ENCODE measurements around the gene DUSP2. TPM values are rescaled to one million over a fixed set of nuclear protein-coding genes. Genes with fewer than 3 reads are reported as not detected.
A peak's percentile ranks its signal among the peaks of the same experiment; 100 is the strongest.

DUSP2 gene
- total RNA-seq, 1 experiment from 2014 or later = 13.4 TPM

DNA sequence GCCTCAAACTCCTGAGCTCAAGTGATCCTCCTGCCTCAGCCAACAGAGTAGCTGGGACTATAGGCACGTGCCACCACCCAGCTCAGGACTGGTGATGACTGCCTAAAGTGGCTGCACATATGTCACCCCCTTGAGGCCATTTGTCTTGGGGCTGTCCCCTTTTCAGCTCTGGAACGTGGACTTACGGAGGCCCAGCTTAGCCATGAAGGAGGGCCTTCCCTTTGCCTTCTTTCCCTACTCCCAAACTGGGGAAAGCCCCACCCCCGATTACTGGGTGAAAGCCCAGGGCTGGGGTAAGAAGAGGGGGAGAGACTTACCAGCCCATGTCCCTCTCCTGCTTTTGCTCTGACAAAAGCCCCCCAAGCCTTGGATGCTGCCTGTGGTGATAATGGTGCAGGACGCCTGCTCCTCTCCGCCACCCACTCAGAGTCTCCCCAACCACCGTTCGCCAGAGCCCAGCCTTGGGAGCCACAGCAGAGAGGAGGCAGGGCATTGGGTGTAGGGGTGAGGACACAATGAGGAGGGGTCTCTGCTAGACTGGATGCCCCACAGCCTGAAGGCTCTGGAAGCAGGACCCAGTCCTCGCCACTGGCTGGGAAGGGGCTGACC, 2.5 kb upstream of the DUSP2 start:
- no peak overlapping the region for H3K27ac Mint-ChIP-seq (ENCODE audit: unreplicated experiment)
- no peaks in the 10 kb centered on the region for H3K9me3 Mint-ChIP-seq (ENCODE audit: unreplicated experiment)
- BruUV-seq (replicated peaks) = no TSS peak
- DNase-seq = peak in 1 of 2 experiments; percentile 25
- H3K36me3 Mint-ChIP-seq (ENCODE audit: insufficient read depth, unreplicated experiment) = peaks cover 16% of the 10 kb centered on the region
- ChIA-PET CTCF (interaction anchor here (1.4 to 1.7 kb wide), 2 partner anchors 9 to 27 kb away, joined by 4 to 7 read pairs; partner anchors contain the start of gene ASTL), POLR2A (no interaction called here)
- Histone ChIP-seq H3K36me3 (ENCODE audit: control insufficient read depth, insufficient read depth, low read length) (peaks cover 2% of the 10 kb centered on the region; the same call in 1 of the 2 replicates), H3K4me3 (ENCODE audit: low read depth, low read length) (no peak overlapping the region), H3K27me3 (replicated peaks; ENCODE audit: control insufficient read depth, insufficient read depth, low read length) (no peaks in the 10 kb centered on the region), H3K4me1 (peaks cover 14% of the 10 kb centered on the region), H3K9me3 (no peaks in the 10 kb centered on the region)
- no peak overlapping the region for H3K4me3 Mint-ChIP-seq (ENCODE audit: unreplicated experiment)
- intact Hi-C loops (cut with micrococcal nuclease; ENCODE audit: unreplicated experiment) = loop anchor here (5.0 kb wide), 1 partner anchor 40 kb away; no protein-coding TSS in a partner anchor
- TF ChIP-seq CTCF (IDR thresholded peaks at IDR 0.05; ENCODE audit: insufficient read depth in 1 of 2, low read depth in 1 of 2, low read length in 1 of 2, severe bottlenecking in 1 of 2, unreplicated experiment in 1 of 2) = no peak
- no peaks in the 10 kb centered on the region for H3K4me1 Mint-ChIP-seq (ENCODE audit: low read depth, unreplicated experiment)
- H3K27me3 Mint-ChIP-seq (ENCODE audit: insufficient read depth, unreplicated experiment) = no peaks in the 10 kb centered on the region

GRCh38 chr2:96146881-96147592, 1.8 kb upstream of the DUSP2 start:
- no peaks in the 10 kb centered on the region for H3K4me1 Mint-ChIP-seq (ENCODE audit: low read depth, unreplicated experiment)
- no peak for TF ChIP-seq CTCF (IDR thresholded peaks at IDR 0.05; ENCODE audit: insufficient read depth in 1 of 2, low read depth in 1 of 2, low read length in 1 of 2, severe bottlenecking in 1 of 2, unreplicated experiment in 1 of 2)
- ChIA-PET CTCF (interaction anchor here (1.4 to 1.7 kb wide), 2 partner anchors 9 to 27 kb away, joined by 4 to 7 read pairs; partner anchors contain the start of gene ASTL), POLR2A (no interaction called here)
- no TSS peak for BruUV-seq (replicated peaks)
- H3K4me3 ChIP-seq (ENCODE audit: low read depth, low read length) = no peak overlapping the region
- no peaks in the 10 kb centered on the region for H3K9me3 ChIP-seq
- peaks cover 16% of the 10 kb centered on the region for H3K36me3 Mint-ChIP-seq (ENCODE audit: insufficient read depth, unreplicated experiment)
- intact Hi-C loops (cut with micrococcal nuclease; ENCODE audit: unreplicated experiment) = loop anchor here (5.0 kb wide), 1 partner anchor 40 kb away; no protein-coding TSS in a partner anchor
- no peaks in the 10 kb centered on the region for H3K27me3 ChIP-seq (replicated peaks; ENCODE audit: control insufficient read depth, insufficient read depth, low read length)
- H3K27ac Mint-ChIP-seq (ENCODE audit: unreplicated experiment) = no peak overlapping the region
- H3K4me1 ChIP-seq = peaks cover 14% of the 10 kb centered on the region
- peaks cover 2% of the 10 kb centered on the region; the same call in 1 of the 2 replicates for H3K36me3 ChIP-seq (ENCODE audit: control insufficient read depth, insufficient read depth, low read length)
- H3K27me3 Mint-ChIP-seq (ENCODE audit: insufficient read depth, unreplicated experiment) = no peaks in the 10 kb centered on the region
- H3K4me3 Mint-ChIP-seq (ENCODE audit: unreplicated experiment) = peak overlapping the region; percentile 42
- H3K9me3 Mint-ChIP-seq (ENCODE audit: unreplicated experiment) = no peaks in the 10 kb centered on the region
- DNase-seq = peak in 1 of 2 experiments; percentile 35

DNA sequence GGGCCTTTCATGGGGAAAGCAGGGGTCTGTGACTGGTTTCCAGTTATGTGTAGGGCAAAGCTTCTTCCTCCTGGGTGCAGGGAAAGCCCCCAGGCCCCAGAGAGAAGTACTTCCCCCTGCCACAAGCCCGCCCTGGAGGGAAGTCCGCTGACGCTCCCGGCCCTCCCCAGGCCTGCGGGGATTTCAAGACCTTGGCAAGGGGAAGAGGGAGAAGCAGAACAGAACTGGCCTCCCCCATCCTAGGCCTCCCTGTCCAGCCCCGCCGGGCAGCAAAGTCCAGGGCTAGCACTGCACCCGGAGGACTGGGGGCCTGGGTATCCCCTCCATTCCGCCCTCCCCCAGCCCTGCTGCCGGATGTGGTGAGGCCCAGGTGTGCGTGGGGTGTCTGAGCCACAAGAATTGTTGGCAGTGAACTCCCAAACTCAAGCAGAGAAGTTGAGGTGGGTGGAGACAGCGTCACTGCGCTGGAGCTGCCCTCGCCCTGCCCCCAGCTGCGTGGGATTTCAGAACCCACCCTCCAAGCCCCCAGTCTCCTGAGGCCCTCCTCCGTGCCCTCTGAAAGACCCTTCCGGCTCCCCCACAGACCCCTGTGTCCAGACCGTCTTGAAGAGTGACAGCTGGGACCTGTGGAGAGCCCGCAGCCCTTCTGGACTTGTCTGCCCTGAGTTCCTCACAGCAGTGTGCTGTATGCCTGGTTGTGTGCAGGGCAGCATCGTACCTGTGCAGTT, 1.1 kb upstream of the DUSP2 start:
- Mint-ChIP-seq H3K9me3 (ENCODE audit: unreplicated experiment) (no peaks in the 10 kb centered on the region), H3K27me3 (ENCODE audit: insufficient read depth, unreplicated experiment) (no peaks in the 10 kb centered on the region), H3K36me3 (ENCODE audit: insufficient read depth, unreplicated experiment) (peaks cover 16% of the 10 kb centered on the region), H3K4me1 (ENCODE audit: low read depth, unreplicated experiment) (no peaks in the 10 kb centered on the region), H3K27ac (ENCODE audit: unreplicated experiment) (no peak overlapping the region), H3K4me3 (ENCODE audit: unreplicated experiment) (peak overlapping the region; percentile 42)
- no peaks in the 10 kb centered on the region for H3K27me3 ChIP-seq (replicated peaks; ENCODE audit: control insufficient read depth, insufficient read depth, low read length)
- H3K4me1 ChIP-seq = peaks cover 14% of the 10 kb centered on the region
- peak in 1 of 2 experiments; percentile 32 for DNase-seq
- peaks cover 2% of the 10 kb centered on the region; the same call in 1 of the 2 replicates for H3K36me3 ChIP-seq (ENCODE audit: control insufficient read depth, insufficient read depth, low read length)
- H3K4me3 ChIP-seq (ENCODE audit: low read depth, low read length) = no peak overlapping the region
- POLR2A ChIA-PET = no interaction called here
- CTCF ChIA-PET = interaction anchor here (1.4 to 1.7 kb wide), 2 partner anchors 8 to 28 kb away, joined by 4 to 7 read pairs; partner anchors contain the start of gene ASTL
- no peak for TF ChIP-seq CTCF (IDR thresholded peaks at IDR 0.05; ENCODE audit: insufficient read depth in 1 of 2, low read depth in 1 of 2, low read length in 1 of 2, severe bottlenecking in 1 of 2, unreplicated experiment in 1 of 2)
- intact Hi-C loops (cut with micrococcal nuclease; ENCODE audit: unreplicated experiment) = loop anchor here (5.0 kb wide), 1 partner anchor 41 kb away; no protein-coding TSS in a partner anchor
- no TSS peak for BruUV-seq (replicated peaks)
- no peaks in the 10 kb centered on the region for H3K9me3 ChIP-seq

Measured in Caco-2 (cell line).